SKM-1 treated with dmso at 0.1 percent for 144 hours (cell line): ENCODE data around the gene CFAP161.

Experiments used
- DNase-seq: peaks from one replicate; lab custom pipeline; 2025; ENCODE audit not compliant: unreplicated experiment; lab: John Stamatoyannopoulos, UW

CFAP161 gene

GRCh38 chr15:81106560-81106959 is 27.5 kb upstream of the CFAP161 start:
- DNase-seq: peak; percentile 44

DNA sequence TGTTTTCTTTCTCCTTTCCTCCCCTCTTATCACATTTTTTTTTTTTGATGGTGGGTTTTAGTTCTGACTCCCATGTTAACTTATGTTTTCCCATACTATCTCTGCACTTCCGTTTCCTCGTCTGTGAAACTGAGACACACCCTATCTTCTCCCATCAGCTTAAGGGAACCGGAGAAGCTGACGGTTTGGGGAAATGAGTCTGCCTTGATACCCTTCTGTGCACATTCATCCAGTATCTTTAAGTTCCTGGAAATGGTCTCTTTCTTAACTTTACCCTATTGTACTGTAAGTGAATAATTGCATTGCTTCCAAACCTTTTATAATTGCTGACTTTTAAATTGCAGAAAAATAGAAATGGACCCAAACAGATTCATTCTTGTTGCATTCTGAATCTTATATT is 26.2 kb upstream of the CFAP161 start:
- no peak for DNase-seq

GRCh38 chr15:81108427-81108826 is 25.6 kb upstream of the CFAP161 start:
- peak; percentile 15 for DNase-seq

GRCh38 chr15:81111018-81111417 is 23.1 kb upstream of the CFAP161 start:
- DNase-seq: no peak

- no peak for DNase-seq
These were observed 22.3 kb upstream of the CFAP161 start for GRCh38 chr15:81111510-81112470.

DNA sequence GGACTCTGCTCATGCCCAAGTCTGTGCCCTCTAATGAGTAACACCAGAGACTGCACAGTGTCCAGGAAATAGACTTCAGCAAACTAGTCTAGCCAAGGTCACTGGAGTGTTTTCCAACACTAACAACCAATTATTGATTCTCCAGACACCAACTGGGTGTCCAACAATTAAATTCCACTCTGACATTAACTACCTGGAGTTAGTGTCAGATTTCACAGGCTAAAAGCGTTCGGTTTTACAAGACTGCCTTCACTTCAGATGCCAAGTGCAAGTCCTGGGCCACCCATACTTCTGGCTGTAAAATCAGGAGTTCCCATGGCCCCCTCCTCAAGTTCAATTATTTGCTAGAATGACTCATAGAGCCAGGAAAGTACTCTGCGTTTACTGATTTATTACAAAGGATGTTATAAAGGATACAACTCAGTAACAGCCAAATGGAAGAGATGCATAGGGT is 20.8 kb upstream of the CFAP161 start:
- DNase-seq: no peak

DNA sequence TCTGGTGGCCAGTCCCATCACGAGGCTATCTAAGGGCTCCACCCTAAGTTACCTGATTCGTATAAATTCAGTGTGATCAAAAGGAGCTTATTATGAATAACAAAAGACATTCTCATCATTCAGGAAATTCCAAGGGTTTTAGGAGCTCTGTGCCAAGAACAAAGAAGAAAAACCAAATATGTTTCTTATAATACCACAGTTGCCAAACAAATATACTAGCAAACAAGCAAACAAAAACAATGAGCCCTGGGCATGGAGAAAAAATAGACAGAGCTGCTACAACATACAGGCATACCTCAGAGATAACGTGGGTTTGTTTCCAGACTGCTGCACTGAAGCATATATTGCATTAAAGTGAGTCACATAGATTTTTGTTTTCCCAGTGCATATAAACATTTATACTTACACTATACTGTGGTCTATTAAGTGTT is 20.2 kb upstream of the CFAP161 start:
- no peak for DNase-seq

DNA sequence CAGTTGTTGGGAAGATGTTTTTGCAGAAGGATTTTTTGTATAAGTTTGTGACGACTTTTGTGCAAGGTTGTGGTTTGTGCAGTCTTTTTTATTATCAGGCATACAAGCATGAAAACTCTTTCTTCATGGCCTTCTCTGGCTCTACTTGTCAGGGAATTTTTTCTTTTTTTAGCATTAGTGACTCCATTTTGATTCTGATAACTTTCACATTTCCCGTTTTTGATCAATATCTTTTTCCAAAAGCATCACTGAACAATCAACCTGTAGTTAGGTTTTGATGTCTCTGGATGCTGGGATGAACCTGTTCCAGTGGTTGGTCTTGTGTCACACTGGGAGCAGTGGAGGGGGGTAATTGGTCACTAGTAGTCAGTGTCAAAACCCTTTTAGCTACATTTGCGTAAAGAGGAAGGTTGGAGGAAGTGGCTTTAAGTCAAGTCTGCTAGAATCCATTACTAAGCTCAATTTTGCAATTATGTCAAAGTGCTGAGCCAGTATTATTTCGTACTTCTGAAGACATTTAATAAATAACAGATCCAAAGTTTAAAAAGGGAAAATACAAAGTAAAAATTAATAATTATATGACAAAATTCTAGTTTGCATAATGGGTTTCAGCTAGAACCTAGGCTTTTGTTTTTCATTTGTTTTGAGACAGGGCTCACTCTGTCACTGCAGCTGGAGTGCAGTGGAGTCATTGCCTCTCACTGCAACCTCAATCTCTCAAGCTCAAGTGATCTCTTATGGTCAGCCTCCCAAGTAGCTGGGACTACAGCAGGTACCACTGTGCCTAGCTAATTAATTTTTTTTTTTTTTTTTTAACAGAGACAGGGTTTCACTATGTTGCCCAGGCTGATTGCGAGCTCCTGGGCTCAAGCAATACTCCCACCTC is 18.8 kb upstream of the CFAP161 start:
- DNase-seq: peak; percentile 77

- no peak for DNase-seq
These were observed 16.9 kb upstream of the CFAP161 start for GRCh38 chr15:81117136-81117535.

DNA sequence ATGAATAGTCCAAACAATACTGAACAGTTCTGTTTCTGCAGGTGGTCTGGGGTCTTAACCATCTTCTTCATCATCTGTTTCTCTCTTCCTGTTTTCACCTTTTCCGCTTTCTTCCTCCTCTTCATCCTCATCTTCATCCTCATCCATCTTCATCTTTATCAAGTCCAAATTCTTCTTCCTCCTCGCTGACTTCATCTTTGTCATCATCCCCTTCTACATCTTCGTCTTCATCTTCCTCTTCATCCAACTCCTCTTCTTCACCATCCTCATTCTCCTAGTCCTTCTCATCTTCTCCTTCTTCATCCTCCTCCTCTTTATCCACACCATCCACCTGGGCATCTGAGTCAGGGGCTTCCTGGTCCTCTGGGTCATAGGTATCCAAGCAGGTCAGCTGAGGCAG is 16.5 kb upstream of the CFAP161 start:
- DNase-seq: no peak

- DNase-seq: no peak
These were observed 15.7 kb upstream of the CFAP161 start for GRCh38 chr15:81118361-81118760.

DNA sequence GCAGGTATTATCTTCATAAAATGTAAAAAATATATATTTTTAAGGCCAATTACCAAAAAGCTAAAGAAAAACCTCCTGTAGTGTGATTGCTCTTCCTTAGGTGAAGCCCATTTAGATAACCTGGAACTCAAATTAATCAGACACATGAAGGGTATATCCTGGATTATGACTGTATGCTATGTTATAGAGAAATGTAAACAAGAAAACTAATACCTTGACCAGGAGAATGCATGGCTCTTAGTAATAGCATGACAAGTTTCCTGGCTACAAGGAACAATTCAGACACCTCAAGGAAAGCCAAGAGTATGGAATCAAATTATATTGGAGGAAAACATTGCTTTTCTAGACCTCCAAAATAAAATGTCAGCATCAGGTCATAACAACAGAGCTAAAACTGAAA is 14.0 kb upstream of the CFAP161 start:
- no peak for DNase-seq

GRCh38 chr15:81126892-81127291 is 7.2 kb upstream of the CFAP161 start:
- DNase-seq: no peak

DNA sequence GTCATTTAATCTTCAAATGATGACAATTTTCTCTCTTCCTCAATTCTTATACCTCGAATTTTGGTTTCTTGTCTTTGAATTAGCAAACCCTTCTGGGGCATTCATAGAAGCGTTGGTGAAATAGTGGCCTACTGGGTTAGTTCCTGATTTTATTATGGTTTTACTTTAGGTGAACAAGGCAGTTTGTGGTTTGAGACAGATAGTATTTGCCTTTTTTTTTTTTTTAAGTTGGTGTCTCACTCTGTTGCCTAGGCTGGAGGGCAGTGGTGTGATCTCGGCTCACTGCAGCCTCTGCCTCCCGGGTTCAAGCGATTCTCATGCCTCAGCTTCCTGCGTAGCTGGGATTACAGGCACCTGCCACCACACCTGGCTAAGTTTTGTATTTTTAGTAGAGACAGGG is 7.4 kb downstream of the CFAP161 start:
- peak; percentile 4 for DNase-seq

GRCh38 chr15:81146006-81146405 is 11.9 kb downstream of the CFAP161 start:
- DNase-seq: no peak

GRCh38 chr15:81146466-81146865 is 12.4 kb downstream of the CFAP161 start:
- DNase-seq: no peak

- DNase-seq: no peak
These were observed 17.3 kb downstream of the CFAP161 start for GRCh38 chr15:81151389-81151788.

DNA sequence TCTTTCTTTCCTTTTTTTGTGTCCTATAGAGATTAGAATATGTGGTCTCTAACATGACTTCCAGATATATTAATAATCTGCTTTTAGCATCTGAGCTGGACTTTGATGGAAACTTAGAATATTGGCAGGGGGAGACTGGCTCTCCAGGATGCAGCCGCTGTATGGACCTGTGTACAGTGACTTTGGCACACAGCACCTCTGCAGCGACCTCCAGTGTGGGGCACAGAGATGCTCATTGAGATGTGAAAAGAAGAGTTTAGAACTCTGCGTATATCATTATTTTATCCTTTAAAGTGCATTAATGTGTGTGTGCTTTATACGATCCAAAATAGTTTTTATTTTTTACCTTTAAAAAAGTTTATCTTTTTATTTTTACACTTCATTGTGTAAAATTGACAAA is 18.3 kb downstream of the CFAP161 start:
- no peak for DNase-seq

DNA sequence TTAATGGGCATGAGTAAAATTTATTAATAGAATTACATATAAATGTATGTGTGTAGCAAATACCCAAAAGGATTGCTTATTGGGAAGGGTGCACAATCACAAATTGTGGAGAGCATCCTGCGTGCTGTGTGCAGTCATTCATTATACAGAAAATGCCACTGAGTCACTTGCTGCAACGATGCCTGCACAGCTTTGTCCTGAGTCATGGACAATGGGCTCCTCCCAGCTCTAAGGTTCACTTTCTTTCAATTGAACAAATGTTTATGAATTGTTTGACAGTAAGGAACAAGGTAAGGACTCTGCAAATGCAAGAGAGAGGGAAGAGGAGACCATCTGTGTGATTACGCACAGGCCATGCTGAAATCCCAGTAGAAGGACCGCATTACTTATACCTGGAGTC is 18.7 kb downstream of the CFAP161 start:
- DNase-seq: no peak

- DNase-seq: peak; percentile 48
These were observed 21.5 kb downstream of the CFAP161 start for GRCh38 chr15:81155375-81156218.

GRCh38 chr15:81156324-81156723 is 22.3 kb downstream of the CFAP161 start:
- no peak for DNase-seq
